GM04504 (cell line): ENCODE data around the gene TEAD3.

Experiments used
- DNase-seq: peaks from one replicate; pipeline ENCODE4 v3.0.0-alpha.2; 2012; ENCODE audit warnings: low read depth

The TEAD3 gene

GRCh38 chr6:35492258-35492973, 4.5 kb downstream of the TEAD3 start:
- DNase-seq: no peak

GRCh38 chr6:35491558-35492257, 5.2 kb downstream of the TEAD3 start:
- DNase-seq: no peak

- no peak for DNase-seq
Measured at GRCh38 chr6:35490821-35491557, 5.9 kb downstream of the TEAD3 start.

- no peak for DNase-seq
Measured at GRCh38 chr6:35489995-35490791, 6.7 kb downstream of the TEAD3 start.

- no peak for DNase-seq
Measured at GRCh38 chr6:35489066-35489465, 7.8 kb downstream of the TEAD3 start.

- no peak for DNase-seq
Measured at GRCh38 chr6:35488517-35488862, 8.4 kb downstream of the TEAD3 start.

- DNase-seq: no peak
Measured at GRCh38 chr6:35487658-35488516, 9.0 kb downstream of the TEAD3 start.

- no peak for DNase-seq
Measured at GRCh38 chr6:35486005-35486925, 10.6 kb downstream of the TEAD3 start.

GRCh38 chr6:35485402-35485877, 11.4 kb downstream of the TEAD3 start:
- no peak for DNase-seq

- no peak for DNase-seq
Measured at GRCh38 chr6:35484921-35485392, 11.9 kb downstream of the TEAD3 start.

- DNase-seq: no peak
Measured at GRCh38 chr6:35483893-35484645, 12.8 kb downstream of the TEAD3 start.

- DNase-seq: no peak
Measured at GRCh38 chr6:35483490-35483889, 13.4 kb downstream of the TEAD3 start.

- DNase-seq: no peak
Measured at GRCh38 chr6:35483062-35483461, 13.8 kb downstream of the TEAD3 start.

- no peak for DNase-seq
Measured at GRCh38 chr6:35481226-35481625, 15.7 kb downstream of the TEAD3 start.

- DNase-seq: no peak
Measured at GRCh38 chr6:35480176-35480575, 16.7 kb downstream of the TEAD3 start.

- no peak for DNase-seq
Measured at GRCh38 chr6:35478259-35478658, 18.6 kb downstream of the TEAD3 start.

- no peak for DNase-seq
Measured at GRCh38 chr6:35477551-35478179, 19.2 kb downstream of the TEAD3 start.

- no peak for DNase-seq
Measured at GRCh38 chr6:35477028-35477427, 19.9 kb downstream of the TEAD3 start.

- DNase-seq: no peak
Measured at GRCh38 chr6:35476004-35476403, 20.9 kb downstream of the TEAD3 start.
